ENCODE measurements around the gene SMURF1.

DNA sequence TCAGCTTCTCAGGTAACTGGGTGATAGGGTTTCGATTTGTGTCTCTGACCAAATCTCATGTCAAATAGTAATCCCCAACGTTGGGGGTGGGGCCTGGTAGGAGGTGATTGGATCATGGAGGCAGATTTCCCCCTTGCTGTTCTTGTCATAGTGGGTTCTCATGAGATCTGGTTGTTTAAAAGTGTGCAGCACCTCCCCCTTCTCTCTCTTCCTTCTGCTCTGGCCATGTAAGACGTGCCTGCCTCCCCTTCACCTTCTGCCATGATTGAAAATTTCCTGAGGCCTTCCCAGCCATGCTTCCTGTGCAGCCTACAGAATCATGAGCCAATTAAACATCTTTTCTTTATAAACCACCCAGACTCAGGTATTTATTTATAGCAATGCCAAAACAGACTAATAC, 21.9 kb upstream of the SMURF1 start:
- TF ChIP-seq POLR2A (IDR thresholded peaks at IDR 0.05) (no peak), POLR2AphosphoS5 (IDR thresholded peaks at IDR 0.05) (no peak), EP300 (IDR thresholded peaks at IDR 0.05; ENCODE audit: low read depth) (no peak)
- TF ChIP-seq, protein P1, sequence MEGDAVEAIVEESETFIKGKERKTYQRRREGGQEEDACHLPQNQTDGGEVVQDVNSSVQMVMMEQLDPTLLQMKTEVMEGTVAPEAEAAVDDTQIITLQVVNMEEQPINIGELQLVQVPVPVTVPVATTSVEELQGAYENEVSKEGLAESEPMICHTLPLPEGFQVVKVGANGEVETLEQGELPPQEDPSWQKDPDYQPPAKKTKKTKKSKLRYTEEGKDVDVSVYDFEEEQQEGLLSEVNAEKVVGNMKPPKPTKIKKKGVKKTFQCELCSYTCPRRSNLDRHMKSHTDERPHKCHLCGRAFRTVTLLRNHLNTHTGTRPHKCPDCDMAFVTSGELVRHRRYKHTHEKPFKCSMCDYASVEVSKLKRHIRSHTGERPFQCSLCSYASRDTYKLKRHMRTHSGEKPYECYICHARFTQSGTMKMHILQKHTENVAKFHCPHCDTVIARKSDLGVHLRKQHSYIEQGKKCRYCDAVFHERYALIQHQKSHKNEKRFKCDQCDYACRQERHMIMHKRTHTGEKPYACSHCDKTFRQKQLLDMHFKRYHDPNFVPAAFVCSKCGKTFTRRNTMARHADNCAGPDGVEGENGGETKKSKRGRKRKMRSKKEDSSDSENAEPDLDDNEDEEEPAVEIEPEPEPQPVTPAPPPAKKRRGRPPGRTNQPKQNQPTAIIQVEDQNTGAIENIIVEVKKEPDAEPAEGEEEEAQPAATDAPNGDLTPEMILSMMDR (IDR thresholded peaks at IDR 0.05): no peak
